Heart left ventricle (tissue), 16 donors: ENCODE results near the gene ASCC3. TPM values are rescaled to one million over a fixed set of nuclear protein-coding genes. Genes with fewer than 3 reads are reported as not detected.

ENCODE experiments used
- ATAC-seq, 4 donors: fragments of 200-7000 bp; cut with Tn5 transposase; one replicate each; pipeline ENCODE4 v1.9.1; 2020 to 2022; ENCODE audit warnings: moderate library complexity in 4 of 4, mild to moderate bottlenecking in 3 of 4, moderate number of reproducible peaks in 1 of 4
- DNase-seq, 5 donors: peaks; one replicate each; pipeline ENCODE4 v3.0.0-alpha.2; 2020
- H3K27ac ChIP-seq, 12 donors: fragments of 200-600 bp; sonication (generic) in 4 of 12; one replicate each; pipeline versions ENCODE4 v1.5.0 to v1.8.0; 2016 to 2022; ENCODE audit warnings: mild to moderate bottlenecking in 2 of 12
- H3K27me3 ChIP-seq, 9 donors: fragments of 200-600 bp; sonication (generic) in 2 of 9; one replicate each; pipeline versions ENCODE4 v1.5.1 to v1.8.0; 2016 to 2022; ENCODE audit warnings: mild to moderate bottlenecking in 3 of 9
- H3K36me3 ChIP-seq, 9 donors: fragments of 200-600 bp; sonication (generic) in 2 of 9; one replicate each; pipeline versions ENCODE4 v1.5.0 to v1.8.0; 2018 to 2022; ENCODE audit warnings: mild to moderate bottlenecking in 2 of 9
- H3K4me1 ChIP-seq, 12 donors: fragments of 200-600 bp; sonication (generic) in 4 of 12; one replicate each; pipeline versions ENCODE4 v1.5.0 to v1.8.0; 2016 to 2022; ENCODE audit warnings: mild to moderate bottlenecking in 3 of 12
- H3K4me3 ChIP-seq, 12 donors: fragments of 200-600 bp; sonication (generic) in 4 of 12; one replicate each; pipeline versions ENCODE4 v1.5.0 to v1.8.0; 2017 to 2022; ENCODE audit warnings: mild to moderate bottlenecking in 9 of 12, moderate library complexity in 4 of 12
- H3K9me3 ChIP-seq, 12 donors: fragments of 200-600 bp; sonication (generic) in 4 of 12; one replicate each; pipeline versions ENCODE4 v1.5.0 to v1.8.0; 2016 to 2022; ENCODE audit warnings: mild to moderate bottlenecking in 1 of 12
- POLR2A ChIP-seq, 2 donors: fragments of 450-650 bp; IDR thresholded peaks; one replicate each; pipeline ENCODE4 v1.6.1; 2017; ENCODE audit warnings: antibody characterized with exemption in 2 of 2, mild to moderate bottlenecking in 2 of 2, moderate library complexity in 2 of 2
- WGBS, 4 donors: extraction: QIAGEN DNeasy Blood & Tissue Kit in 2 of 4; methylation state at CpG; one replicate each; pipeline versions ENCODE4 v1.1.5 to v1.1.7; 2013 to 2018; 5-methylcytosine and 5-hydroxymethylcytosine counted together
- intact Hi-C, 10 donors: fragments of 100-400 bp; cut with DNase I; formaldehyde crosslinking; loops; one replicate each; pipeline versions ENCODE4 v1.11.1 to v1.14.2; 2022
- polyA plus RNA-seq, 2 donors: library from polyadenylated mRNA; stranded (reverse); fragments of 200-250 nt; gene quantifications; one replicate each; pipeline ENCODE4 v1.2.3, GENCODE V29; 2013
- total RNA-seq, 9 donors: library from RNA; depleted of rRNA in 2 of 9; stranded (reverse); fragments of >200 nt in 2 of 9; fragmentation: NEBNext Ultra II Directional in 3 of 9; extraction: Animal tissue kit (Norgen Biotek cat#: 25700) in 3 of 9; gene quantifications; one replicate each; pipeline versions ENCODE4 v1.1.0 to v1.2.4, GENCODE V29; 2016 to 2023
- TF ChIP-seq, protein P1 (sequence below), 12 donors: fragments of 200-600 bp; sonication (generic) in 4 of 12; IDR thresholded peaks; one replicate each; pipeline versions ENCODE4 v1.5.0 to v1.8.0; 2018 to 2022; ENCODE audit warnings: antibody characterized with exemption in 12 of 12, mild to moderate bottlenecking in 5 of 12
- donor health status: ischemic (EF 13 %, LVEDD 7.1; RV severe dilation, severe dysfunction).
- donor health status: healthy with polysubstance abuse.
- donor health status: DM: no; HTN: yes; CAD: no.
- donor health status: DM: no; HTN: no; CAD: no.
- donor health status: ischemic (EF 25% LVEDD 6.9; RV normal size, moderate dysfunction).
- donor health status: ischemic (EF 25% LVEDD 5.7; RV mildly dilated, moderate dysfunction).
- donor health status: healthy.
- donor health status: DM: yes; HTN: yes; CAD: no.
- donor health status: ischemic (EF 35%, LVEDD 5.7; RV mildly dilated, moderate dysfunction).
- donor health status: nonischemic (EF 11% LVEDD 7.7; RV severe dilation, severe dysfunction).
- donor health status: DM: yes; HTN: yes; CAD: no.
- donor health status: PGD.
- donor health status: ischemic (EF 29% LVEDD 5.4; RV normal size, mild dysfunction).
- donor health status: nonischemic (EF 23%, LVEDD 6.1; RV moderate dilation, normal function).

Gene ASCC3
- total and polyA plus RNA-seq, 11 donors, result 3.4 to 29.2 (median 15.0) TPM

DNA sequence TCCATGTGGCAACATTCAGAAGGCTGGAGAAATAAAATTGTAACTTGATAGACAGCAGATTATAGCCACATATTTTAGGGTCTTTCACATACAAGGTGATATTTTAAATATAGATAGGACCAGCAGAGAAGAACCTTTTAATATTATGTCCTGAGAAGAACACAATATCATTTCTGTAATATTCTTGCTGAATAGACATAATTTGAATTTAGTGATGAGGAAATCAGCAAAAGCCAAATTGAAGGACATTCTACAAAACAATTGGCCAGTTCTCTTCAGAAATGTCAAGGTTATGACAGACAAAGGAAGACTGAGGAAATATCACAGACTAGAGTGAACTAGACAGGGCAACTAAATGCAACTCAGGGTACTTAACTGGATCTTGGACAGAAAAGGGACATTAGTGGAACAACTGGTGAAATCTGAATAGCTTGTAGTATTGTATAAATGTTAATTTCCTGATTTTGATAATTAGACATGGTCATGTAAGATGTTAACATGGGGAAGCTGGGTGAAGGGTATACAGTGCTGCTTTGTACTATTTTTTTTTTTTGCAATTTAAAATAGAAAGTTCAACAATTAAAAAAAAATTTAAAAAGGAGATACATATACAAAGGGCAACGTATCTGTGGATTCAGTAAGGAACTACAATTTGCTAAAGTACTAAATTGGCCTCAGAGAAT, 281.9 kb downstream of the ASCC3 start:
- peaks cover 0 to 48% (median 17%) of the 10 kb centered on the region in 9 donors for H3K36me3 ChIP-seq
- TF ChIP-seq, protein P1, sequence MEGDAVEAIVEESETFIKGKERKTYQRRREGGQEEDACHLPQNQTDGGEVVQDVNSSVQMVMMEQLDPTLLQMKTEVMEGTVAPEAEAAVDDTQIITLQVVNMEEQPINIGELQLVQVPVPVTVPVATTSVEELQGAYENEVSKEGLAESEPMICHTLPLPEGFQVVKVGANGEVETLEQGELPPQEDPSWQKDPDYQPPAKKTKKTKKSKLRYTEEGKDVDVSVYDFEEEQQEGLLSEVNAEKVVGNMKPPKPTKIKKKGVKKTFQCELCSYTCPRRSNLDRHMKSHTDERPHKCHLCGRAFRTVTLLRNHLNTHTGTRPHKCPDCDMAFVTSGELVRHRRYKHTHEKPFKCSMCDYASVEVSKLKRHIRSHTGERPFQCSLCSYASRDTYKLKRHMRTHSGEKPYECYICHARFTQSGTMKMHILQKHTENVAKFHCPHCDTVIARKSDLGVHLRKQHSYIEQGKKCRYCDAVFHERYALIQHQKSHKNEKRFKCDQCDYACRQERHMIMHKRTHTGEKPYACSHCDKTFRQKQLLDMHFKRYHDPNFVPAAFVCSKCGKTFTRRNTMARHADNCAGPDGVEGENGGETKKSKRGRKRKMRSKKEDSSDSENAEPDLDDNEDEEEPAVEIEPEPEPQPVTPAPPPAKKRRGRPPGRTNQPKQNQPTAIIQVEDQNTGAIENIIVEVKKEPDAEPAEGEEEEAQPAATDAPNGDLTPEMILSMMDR (IDR thresholded peaks at IDR 0.05), result no peak
- no peak for TF ChIP-seq POLR2A (IDR thresholded peaks at IDR 0.05)
- H3K27ac ChIP-seq, result no peak overlapping the region
- intact Hi-C loops, result no loop called here
- ATAC-seq (no peak), DNase-seq (no peak)
- 93 to 100% (median 97%) methylated on average over 1 of the region's 1 CpG for WGBS, 4 donors
- no peaks in the 10 kb centered on the region for H3K9me3 ChIP-seq
- H3K4me1 ChIP-seq, result no peaks in the 10 kb centered on the region
- H3K4me3 ChIP-seq, result no peak overlapping the region
- H3K27me3 ChIP-seq, result no peaks in the 10 kb centered on the region

DNA sequence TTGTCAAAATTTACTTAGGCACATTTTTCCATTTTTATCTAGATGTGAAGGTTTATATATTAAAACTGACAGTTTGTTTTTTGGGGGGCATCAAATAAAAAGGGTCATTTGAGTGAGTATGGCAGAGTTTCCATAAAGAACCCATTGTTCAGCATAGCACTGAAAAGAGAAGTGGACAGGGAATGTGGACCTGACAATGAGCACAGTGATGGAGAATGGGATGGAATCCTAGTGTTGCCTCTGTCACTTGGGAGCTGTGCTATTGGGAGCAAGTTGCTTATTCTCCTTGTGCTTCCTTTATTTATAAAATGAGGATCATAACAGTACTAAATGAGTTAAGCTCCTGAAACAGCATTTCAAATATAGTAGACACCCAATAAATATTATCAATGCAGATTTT, 285.7 kb downstream of the ASCC3 start:
- no peak for ATAC-seq

GRCh38 chr6:100593522-100593921, 287.6 kb downstream of the ASCC3 start:
- H3K27me3 ChIP-seq, result no peaks in the 10 kb centered on the region
- TF ChIP-seq, protein P1 (IDR thresholded peaks at IDR 0.05), result no peak
- TF ChIP-seq POLR2A (IDR thresholded peaks at IDR 0.05), result no peak
- no peak overlapping the region for H3K27ac ChIP-seq
- peaks cover 0 to 29% (median 13%) of the 10 kb centered on the region in 9 donors for H3K36me3 ChIP-seq
- intact Hi-C loops, result no loop called here
- no peaks in the 10 kb centered on the region for H3K9me3 ChIP-seq
- H3K4me3 ChIP-seq, result no peak overlapping the region
- 62 to 72% (median 67%) methylated on average over 2 of the region's 2 CpGs for WGBS, 4 donors
- ATAC-seq, result no peak
- H3K4me1 ChIP-seq, result no peaks in the 10 kb centered on the region
- no peak for DNase-seq

More for the DNA sequence above, 285.7 kb downstream of the ASCC3 start:
- no peak overlapping the region for H3K4me3 ChIP-seq
- TF ChIP-seq, protein P1 (IDR thresholded peaks at IDR 0.05), result no peak
- no peak for TF ChIP-seq POLR2A (IDR thresholded peaks at IDR 0.05)
- no peak for DNase-seq
- H3K36me3 ChIP-seq, result peaks cover 0 to 22% (median 3%) of the 10 kb centered on the region in 9 donors
- H3K9me3 ChIP-seq, result no peaks in the 10 kb centered on the region
- H3K27me3 ChIP-seq, result no peaks in the 10 kb centered on the region
- intact Hi-C loops, result no loop called here
- H3K4me1 ChIP-seq, result no peaks in the 10 kb centered on the region
- H3K27ac ChIP-seq, result no peak overlapping the region

GRCh38 chr6:100592929-100593328, 288.2 kb downstream of the ASCC3 start:
- no peaks in the 10 kb centered on the region for H3K27me3 ChIP-seq
- H3K36me3 ChIP-seq, result peaks cover 0 to 35% (median 19%) of the 10 kb centered on the region in 9 donors
- TF ChIP-seq, protein P1 (IDR thresholded peaks at IDR 0.05), result no peak
- TF ChIP-seq POLR2A (IDR thresholded peaks at IDR 0.05), result no peak
- no peak for ATAC-seq
- no peak overlapping the region for H3K27ac ChIP-seq
- no peak overlapping the region for H3K4me3 ChIP-seq
- DNase-seq, result no peak
- intact Hi-C loops, result no loop called here
- H3K9me3 ChIP-seq, result no peaks in the 10 kb centered on the region
- no peaks in the 10 kb centered on the region for H3K4me1 ChIP-seq
- WGBS, 4 donors, result 67 to 88% (median 75%) methylated on average over 3 of the region's 3 CpGs
